ENCODE data around the gene CC2D1B.

The CC2D1B gene

GRCh38 chr1:52348704-52349300 is 17.2 kb downstream of the CC2D1B start:
- Mint-ChIP-seq H3K4me3 (no peak overlapping the region), H3K27ac (no peak overlapping the region), H3K9me3 (no peaks in the 10 kb centered on the region), H3K27me3 (no peaks in the 10 kb centered on the region), H3K4me1 (peaks cover 3% of the 10 kb centered on the region), H3K36me3 (peaks cover 4% of the 10 kb centered on the region)
- no peak for DNase-seq (ENCODE audit: low spot score in 2 of 2)
- ATAC-seq (ENCODE audit: low read depth): peak; percentile 29

GRCh38 chr1:52346653-52347052 is 19.4 kb downstream of the CC2D1B start:
- no peaks in the 10 kb centered on the region for H3K27me3 Mint-ChIP-seq
- H3K4me1 Mint-ChIP-seq: peaks cover 3% of the 10 kb centered on the region
- DNase-seq (ENCODE audit: low spot score in 2 of 2): no peak
- no peak overlapping the region for H3K27ac Mint-ChIP-seq
- no peaks in the 10 kb centered on the region for H3K36me3 Mint-ChIP-seq
- no peaks in the 10 kb centered on the region for H3K9me3 Mint-ChIP-seq
- no peak overlapping the region for H3K4me3 Mint-ChIP-seq
- no peak for ATAC-seq (ENCODE audit: low read depth)

GRCh38 chr1:52345252-52345651 is 20.8 kb downstream of the CC2D1B start:
- DNase-seq (ENCODE audit: low spot score in 2 of 2) (no peak), ATAC-seq (ENCODE audit: low read depth) (no peak)
- Mint-ChIP-seq H3K4me1 (peaks cover 3% of the 10 kb centered on the region), H3K9me3 (no peaks in the 10 kb centered on the region), H3K27ac (no peak overlapping the region), H3K36me3 (no peaks in the 10 kb centered on the region), H3K4me3 (no peak overlapping the region), H3K27me3 (no peaks in the 10 kb centered on the region)

- DNase-seq (ENCODE audit: low spot score in 2 of 2) (no peak), ATAC-seq (ENCODE audit: low read depth) (no peak)
- Mint-ChIP-seq H3K4me3 (no peak overlapping the region), H3K4me1 (peaks cover 3% of the 10 kb centered on the region), H3K27ac (no peak overlapping the region), H3K27me3 (no peaks in the 10 kb centered on the region), H3K9me3 (no peaks in the 10 kb centered on the region), H3K36me3 (no peaks in the 10 kb centered on the region)
These were observed 22.0 kb downstream of the CC2D1B start for GRCh38 chr1:52343979-52344378.

GRCh38 chr1:52341655-52342260 is 24.2 kb downstream of the CC2D1B start:
- Mint-ChIP-seq H3K4me1 (no peaks in the 10 kb centered on the region), H3K36me3 (no peaks in the 10 kb centered on the region), H3K9me3 (no peaks in the 10 kb centered on the region), H3K27ac (no peak overlapping the region), H3K27me3 (no peaks in the 10 kb centered on the region), H3K4me3 (no peak overlapping the region)
- no peak for ATAC-seq (ENCODE audit: low read depth)
- no peak for DNase-seq (ENCODE audit: low spot score in 2 of 2)

GRCh38 chr1:52337439-52337838 is 28.6 kb downstream of the CC2D1B start:
- H3K27ac Mint-ChIP-seq: no peak overlapping the region
- no peaks in the 10 kb centered on the region for H3K4me1 Mint-ChIP-seq
- no peaks in the 10 kb centered on the region for H3K27me3 Mint-ChIP-seq
- ATAC-seq (ENCODE audit: low read depth): no peak
- H3K36me3 Mint-ChIP-seq: peaks cover 4% of the 10 kb centered on the region
- DNase-seq (ENCODE audit: low spot score in 2 of 2): no peak
- no peak overlapping the region for H3K4me3 Mint-ChIP-seq
- no peaks in the 10 kb centered on the region for H3K9me3 Mint-ChIP-seq

GRCh38 chr1:52334906-52335528 is 31.0 kb downstream of the CC2D1B start:
- no peak overlapping the region for H3K27ac Mint-ChIP-seq
- peaks cover 4% of the 10 kb centered on the region for H3K36me3 Mint-ChIP-seq
- no peaks in the 10 kb centered on the region for H3K4me1 Mint-ChIP-seq
- ATAC-seq (ENCODE audit: low read depth) (no peak), DNase-seq (ENCODE audit: low spot score in 2 of 2) (no peak)
- H3K27me3 Mint-ChIP-seq: no peaks in the 10 kb centered on the region
- no peaks in the 10 kb centered on the region for H3K9me3 Mint-ChIP-seq
- no peak overlapping the region for H3K4me3 Mint-ChIP-seq

GRCh38 chr1:52332411-52332810 is 33.6 kb downstream of the CC2D1B start:
- Mint-ChIP-seq H3K4me1 (no peaks in the 10 kb centered on the region), H3K36me3 (peaks cover 4% of the 10 kb centered on the region), H3K27ac (no peak overlapping the region), H3K9me3 (no peaks in the 10 kb centered on the region), H3K27me3 (no peaks in the 10 kb centered on the region), H3K4me3 (no peak overlapping the region)
- no peak for DNase-seq (ENCODE audit: low spot score in 2 of 2)
- no peak for ATAC-seq (ENCODE audit: low read depth)

- Mint-ChIP-seq H3K27me3 (no peaks in the 10 kb centered on the region), H3K36me3 (no peaks in the 10 kb centered on the region), H3K4me3 (no peak overlapping the region), H3K9me3 (no peaks in the 10 kb centered on the region), H3K4me1 (no peaks in the 10 kb centered on the region), H3K27ac (no peak overlapping the region)
- no peak for ATAC-seq (ENCODE audit: low read depth)
- no peak for DNase-seq (ENCODE audit: low spot score in 2 of 2)
These were observed 37.4 kb downstream of the CC2D1B start for GRCh38 chr1:52328615-52329014.

GRCh38 chr1:52325786-52326185 is 40.2 kb downstream of the CC2D1B start:
- no peaks in the 10 kb centered on the region for H3K27me3 Mint-ChIP-seq
- H3K4me1 Mint-ChIP-seq: no peaks in the 10 kb centered on the region
- no peak for DNase-seq (ENCODE audit: low spot score in 2 of 2)
- no peak overlapping the region for H3K4me3 Mint-ChIP-seq
- ATAC-seq (ENCODE audit: low read depth): no peak
- no peaks in the 10 kb centered on the region for H3K36me3 Mint-ChIP-seq
- no peak overlapping the region for H3K27ac Mint-ChIP-seq
- H3K9me3 Mint-ChIP-seq: no peaks in the 10 kb centered on the region

GRCh38 chr1:52323731-52324130 is 42.3 kb downstream of the CC2D1B start:
- Mint-ChIP-seq H3K9me3 (no peaks in the 10 kb centered on the region), H3K4me3 (no peak overlapping the region), H3K4me1 (no peaks in the 10 kb centered on the region), H3K27me3 (no peaks in the 10 kb centered on the region), H3K36me3 (no peaks in the 10 kb centered on the region), H3K27ac (no peak overlapping the region)
- no peak for DNase-seq (ENCODE audit: low spot score in 2 of 2)
- ATAC-seq (ENCODE audit: low read depth): no peak

GRCh38 chr1:52321061-52321460 is 44.9 kb downstream of the CC2D1B start:
- DNase-seq (ENCODE audit: low spot score in 2 of 2): no peak
- Mint-ChIP-seq H3K9me3 (no peaks in the 10 kb centered on the region), H3K27ac (no peak overlapping the region), H3K4me3 (no peak overlapping the region), H3K27me3 (peaks cover 1% of the 10 kb centered on the region), H3K4me1 (no peaks in the 10 kb centered on the region), H3K36me3 (no peaks in the 10 kb centered on the region)
- ATAC-seq (ENCODE audit: low read depth): no peak

GRCh38 chr1:52306227-52307006 is 59.6 kb downstream of the CC2D1B start:
- Mint-ChIP-seq H3K27ac (no peak overlapping the region), H3K9me3 (no peaks in the 10 kb centered on the region), H3K4me1 (no peaks in the 10 kb centered on the region), H3K36me3 (peaks cover 3% of the 10 kb centered on the region), H3K4me3 (no peak overlapping the region), H3K27me3 (peaks cover 6% of the 10 kb centered on the region)
- ATAC-seq (ENCODE audit: low read depth): no peak
- DNase-seq (ENCODE audit: low spot score in 2 of 2): no peak

- Mint-ChIP-seq H3K27ac (no peak overlapping the region), H3K4me3 (no peak overlapping the region), H3K4me1 (no peaks in the 10 kb centered on the region), H3K36me3 (peaks cover 3% of the 10 kb centered on the region), H3K9me3 (no peaks in the 10 kb centered on the region), H3K27me3 (peaks cover 6% of the 10 kb centered on the region)
- ATAC-seq (ENCODE audit: low read depth): no peak
- DNase-seq (ENCODE audit: low spot score in 2 of 2): no peak
These were observed 60.4 kb downstream of the CC2D1B start for GRCh38 chr1:52305417-52306226.
